Endothelial cell of umbilical vein (primary cell): Measurements from ENCODE around the gene BSG. TPM values are rescaled to one million over a fixed set of nuclear protein-coding genes. Genes with fewer than 3 reads are reported as not detected.

Source experiments
- BruUV-seq: library from RNA; stranded (reverse); fragments of 400-500 nt; replicated peaks from 2 replicates; lab custom pipeline; 2021; lab: Mats Ljungman, UMichigan
- CTCF ChIA-PET: fragments of 300-600, 350-600 bp; sonication (Branson Sonifier 250); formaldehyde crosslinking; loops from one replicate; lab custom pipeline; 2021; ENCODE audit warnings: antibody characterized with exemption, inconsistent platforms; lab: Charles Lee
- POLR2A ChIA-PET: fragments of 300-600, 350-600 bp; sonication (Branson Sonifier 250); formaldehyde crosslinking; loops from one replicate; lab custom pipeline; 2021; ENCODE audit warnings: antibody characterized with exemption, inconsistent platforms; lab: Charles Lee
- DNase-seq: peaks from one replicate; pipeline ENCODE4 v3.0.0-alpha.2; 2011; ENCODE audit warnings: low read depth, low spot score
- FAIRE-seq: peaks from 2 replicates; lab custom pipeline; 2011; peaks lifted over from hg19 to GRCh38; lab: Jason Lieb, UNC
- H2AFZ ChIP-seq: 2 replicates; pipeline ENCODE4 v1.6.0; 2012; ENCODE audit warnings: low read depth, low read length, control low read depth, inconsistent platforms
- H3K27ac ChIP-seq: 2 replicates; pipeline ENCODE4 v1.5.1; 2011; ENCODE audit warnings: low read depth, mild to moderate bottlenecking, control low read depth, low read length, moderate library complexity; ENCODE audit not compliant: insufficient read depth
- H3K27me3 ChIP-seq, 2 experiments: 2 replicates each; pipeline versions ENCODE4 v1.6.0 to v1.6.1; 2011; ENCODE audit warnings: low read length in 2 of 2, mixed read lengths in 1 of 2; ENCODE audit not compliant: control insufficient read depth in 2 of 2, insufficient read depth in 2 of 2
- H3K36me3 ChIP-seq, 2 experiments: 2 replicates in 1 of 2; 3 replicates in 1 of 2; pipeline ENCODE4 v1.5.1; 2011; ENCODE audit warnings: low read length in 2 of 2, mild to moderate bottlenecking in 1 of 2, moderate library complexity in 1 of 2; ENCODE audit not compliant: control insufficient read depth in 2 of 2, insufficient read depth in 2 of 2; ENCODE audit errors: extremely low read depth in 1 of 2
- H3K4me1 ChIP-seq: 3 replicates; pipeline ENCODE4 v1.5.1; 2011; ENCODE audit warnings: mild to moderate bottlenecking, low read length; ENCODE audit not compliant: control insufficient read depth, insufficient read depth; ENCODE audit errors: extremely low read depth
- H3K4me2 ChIP-seq: 2 replicates; pipeline ENCODE4 v1.6.1; 2011; ENCODE audit warnings: low read length, control low read depth, mixed read lengths; ENCODE audit not compliant: insufficient read depth
- H3K4me3 ChIP-seq, 3 experiments: fragments of 200-600 bp in 1 of 3; sonication (generic), shearing (Covaris generic) in 1 of 3; replicated peaks in 1 of 3; 2 replicates each; pipeline ENCODE4 v1.5.1; 2011 to 2016; ENCODE audit warnings: control low read depth in 3 of 3, low read length in 3 of 3, mild to moderate bottlenecking in 2 of 3, inconsistent platforms in 1 of 3, low read depth in 1 of 3, moderate library complexity in 1 of 3; ENCODE audit not compliant: insufficient read depth in 1 of 3
- H3K79me2 ChIP-seq: 2 replicates; pipeline ENCODE4 v1.6.0; 2012; ENCODE audit warnings: low read length, inconsistent platforms; ENCODE audit not compliant: control insufficient read depth, insufficient read depth
- H3K9ac ChIP-seq: replicated peaks from 2 replicates; pipeline ENCODE3; 2011; ENCODE audit warnings: low read length, control low read depth; ENCODE audit not compliant: insufficient read depth; ENCODE audit errors: extremely low read depth
- H3K9me1 ChIP-seq: replicated peaks from 3 replicates; pipeline ENCODE4 v1.6.0; 2011; ENCODE audit warnings: mild to moderate bottlenecking, low read length; ENCODE audit not compliant: control insufficient read depth, insufficient read depth; ENCODE audit errors: extremely low read depth
- H3K9me3 ChIP-seq: replicated peaks from 2 replicates; pipeline ENCODE4 v1.5.1; 2012; ENCODE audit warnings: low read length, inconsistent platforms; ENCODE audit not compliant: control insufficient read depth, insufficient read depth
- H4K20me1 ChIP-seq: replicated peaks from 2 replicates; pipeline ENCODE3; 2011; ENCODE audit warnings: mild to moderate bottlenecking, low read length; ENCODE audit not compliant: control insufficient read depth, insufficient read depth; ENCODE audit errors: extremely low read depth
- CTCF ChIP-seq, 2 donors: IDR thresholded peaks; 1 replicate in 1 of 2; 2 replicates in 1 of 2; pipeline ENCODE4 v1.5.1; 2011; ENCODE audit warnings: low read length in 2 of 2, mild to moderate bottlenecking in 2 of 2, moderate library complexity in 2 of 2, control low read depth in 1 of 2, inconsistent platforms in 1 of 2, low read depth in 1 of 2; ENCODE audit not compliant: insufficient read depth in 1 of 2; ENCODE audit errors: extremely low read depth in 1 of 2
- EZH2 ChIP-seq: IDR thresholded peaks from 2 replicates; pipeline ENCODE4 v1.6.1; 2012; ENCODE audit warnings: borderline replicate concordance, low read depth, mild to moderate bottlenecking, moderate library complexity, low read length, inconsistent platforms; ENCODE audit not compliant: severe bottlenecking
- FOS ChIP-seq: IDR thresholded peaks from 2 replicates; pipeline ENCODE4 v1.6.1; 2011; ENCODE audit warnings: mild to moderate bottlenecking, low read length, moderate library complexity, borderline replicate concordance; ENCODE audit not compliant: insufficient read depth
- JUN ChIP-seq: IDR thresholded peaks from 2 replicates; pipeline ENCODE4 v1.6.1; 2011; ENCODE audit warnings: borderline replicate concordance, low read depth; ENCODE audit not compliant: insufficient read length, insufficient read depth
- POLR2A ChIP-seq: IDR thresholded peaks from 2 replicates; pipeline ENCODE4 v1.6.1; 2012; ENCODE audit warnings: low read depth, mild to moderate bottlenecking, control low read depth, low read length
- POLR2AphosphoS5 ChIP-seq: IDR thresholded peaks from 2 replicates; pipeline ENCODE4 v1.6.1; 2012; ENCODE audit warnings: low read depth, mild to moderate bottlenecking, control low read depth, low read length, moderate library complexity; ENCODE audit not compliant: insufficient read depth
- dilution Hi-C: fragments of 300-500 bp; cut with MboI; formaldehyde crosslinking; loops from one replicate; pipeline ENCODE4 v1.15.0; 2019; ENCODE audit warnings: low sequenced_read_pairs; ENCODE audit not compliant: extremely low pct_ligation_motif_present
- intact Hi-C: fragments of 100-400 bp; cut with micrococcal nuclease; formaldehyde crosslinking; loops from one replicate; pipeline ENCODE4 v1.10.0; 2022
- polyA plus RNA-seq, 4 experiments: library from polyadenylated mRNA; depleted of rRNA in 3 of 4; stranded (reverse) in 3 of 4; unstranded in 1 of 4; fragments of >200 nt; gene quantifications; 2 replicates each; pipeline versions ENCODE4 v1.2.1 to v1.2.3, GENCODE V29; 2011 to 2012; ENCODE audit warnings: missing spikeins in 1 of 4
- total RNA-seq: library from RNA; stranded (reverse); gene quantifications from 2 replicates; pipeline ENCODE4 v1.2.3, GENCODE V29; 2021

The BSG gene
- total and polyA plus RNA-seq, 2 donors (not counting 3 experiments of a cell fraction or from before 2014, with no cell fraction given), result 485 to 661 TPM

GRCh38 chr19:574658-575526, 2.5 kb downstream of the BSG start:
- no peak overlapping the region for H2AFZ ChIP-seq
- CTCF ChIA-PET, result interaction anchor here (0.7 to 2.6 kb wide), 3 partner anchors 9 to 64 kb away, joined by 3 to 21 read pairs (median 3); no protein-coding TSS in a partner anchor
- peaks cover 2% of the 10 kb centered on the region for H4K20me1 ChIP-seq
- H3K4me2 ChIP-seq, result peak overlapping the region; percentile 2
- TF ChIP-seq CTCF (IDR thresholded peaks at IDR 0.05; ENCODE audit: extremely low read depth in 1 of 2, insufficient read depth in 1 of 2, low read depth in 1 of 2, low read length in 2 of 2) (no peak), EZH2 (no peak), POLR2A (no peak), JUN (no peak), POLR2AphosphoS5 (no peak), FOS (no peak)
- H3K9me3 ChIP-seq, result no peaks in the 10 kb centered on the region
- H3K9ac ChIP-seq, result no peak overlapping the region
- intact Hi-C loops, result no loop called here
- peaks cover 4 to 11% of the 10 kb centered on the region in 2 experiments for H3K36me3 ChIP-seq
- H3K9me1 ChIP-seq, result no peaks in the 10 kb centered on the region
- DNase-seq (peak; percentile 26), FAIRE-seq (no peak)
- peaks cover 28% of the 10 kb centered on the region for H3K4me1 ChIP-seq
- dilution Hi-C loops, result no loop called here
- POLR2A ChIA-PET, result interaction anchor here (1.2 kb wide), 1 partner anchor 9 kb away, joined by 3 read pairs; no protein-coding TSS in a partner anchor
- H3K79me2 ChIP-seq, result peaks cover 70% of the 10 kb centered on the region
- H3K27ac ChIP-seq, result no peak overlapping the region
- BruUV-seq, result no TSS peak
- no peak overlapping the region for H3K4me3 ChIP-seq
- H3K27me3 ChIP-seq, result no peaks in the 10 kb centered on the region
